Fibroblast of lung (primary cell): Measurements from ENCODE around the gene PCLO. TPM values are rescaled to one million over a fixed set of nuclear protein-coding genes. Genes with fewer than 3 reads are reported as not detected.

ENCODE experiments used
- DNase-seq, 2 donors: peaks; one replicate each; pipeline versions ENCODE4 v3.0.0 to v3.0.0-alpha.2; 2010; ENCODE audit warnings: low read depth in 2 of 2
- H2AFZ ChIP-seq: 2 replicates; pipeline ENCODE4 v1.5.1; 2012; ENCODE audit warnings: low read length, control low read depth, inconsistent platforms
- H3K27ac ChIP-seq: 2 replicates; pipeline ENCODE4 v1.5.1; 2011; ENCODE audit warnings: low read length, control low read depth; ENCODE audit not compliant: insufficient read depth
- H3K27me3 ChIP-seq: 2 replicates; pipeline ENCODE4 v1.5.1; 2011; ENCODE audit warnings: mild to moderate bottlenecking, low read length; ENCODE audit not compliant: control insufficient read depth, insufficient read depth
- H3K36me3 ChIP-seq: 2 replicates; pipeline ENCODE4 v1.5.1; 2011; ENCODE audit warnings: low read length; ENCODE audit not compliant: control insufficient read depth, insufficient read depth
- H3K4me1 ChIP-seq: 2 replicates; pipeline ENCODE4 v1.5.1; 2011; ENCODE audit warnings: low read length; ENCODE audit not compliant: control insufficient read depth, insufficient read depth; ENCODE audit errors: extremely low read depth
- H3K4me2 ChIP-seq: 2 replicates; pipeline ENCODE4 v1.5.1; 2011; ENCODE audit warnings: low read length, control low read depth; ENCODE audit not compliant: insufficient read depth; ENCODE audit errors: extremely low read depth
- H3K4me3 ChIP-seq, 4 experiments: fragments of 200-600 bp in 1 of 4; sonication (generic) in 1 of 4; replicated peaks in 1 of 4; 2 replicates each; pipeline ENCODE4 v1.5.1; 2011 to 2016; ENCODE audit warnings: low read length in 4 of 4, low read depth in 3 of 4, mild to moderate bottlenecking in 3 of 4, control low read depth in 2 of 4, inconsistent platforms in 1 of 4, mixed read lengths in 1 of 4; ENCODE audit not compliant: insufficient read depth in 1 of 4; ENCODE audit errors: control extremely low read depth in 1 of 4
- H3K79me2 ChIP-seq: 2 replicates; pipeline ENCODE4 v1.5.1; 2012; ENCODE audit warnings: mild to moderate bottlenecking, low read length, inconsistent platforms; ENCODE audit not compliant: control insufficient read depth, insufficient read depth
- H3K9ac ChIP-seq: 2 replicates; pipeline ENCODE4 v1.5.1; 2011; ENCODE audit warnings: mild to moderate bottlenecking, low read length, control low read depth; ENCODE audit not compliant: insufficient read depth
- H3K9me3 ChIP-seq: 2 replicates; pipeline ENCODE4 v1.5.1; 2012; ENCODE audit warnings: low read depth, low read length; ENCODE audit not compliant: control insufficient read depth, insufficient read depth
- H4K20me1 ChIP-seq: 2 replicates; pipeline ENCODE4 v1.5.1; 2011; ENCODE audit warnings: low read length; ENCODE audit not compliant: control insufficient read depth, insufficient read depth; ENCODE audit errors: extremely low read depth
- CTCF ChIP-seq, 2 donors: IDR thresholded peaks in 1 of 2; conservative IDR thresholded peaks in 1 of 2; 1 replicate in 1 of 2; 2 replicates in 1 of 2; pipeline ENCODE4 v1.5.1; 2011 to 2012; ENCODE audit warnings: low read length in 2 of 2, control low read depth in 1 of 2, inconsistent platforms in 1 of 2, low read depth in 1 of 2, mild to moderate bottlenecking in 1 of 2
- EZH2 ChIP-seq: IDR thresholded peaks from 2 replicates; pipeline ENCODE4 v1.5.1; 2012; ENCODE audit warnings: low read length, control low read depth, mild to moderate bottlenecking; ENCODE audit errors: missing control alignments
- polyA plus RNA-seq, 2 donors: library from polyadenylated mRNA; depleted of rRNA in 1 of 2; stranded (reverse) in 1 of 2; unstranded in 1 of 2; fragments of >200 nt; gene quantifications; 2 replicates each; pipeline ENCODE4 v1.2.1, GENCODE V29; 2011 to 2012; ENCODE audit warnings: missing spikeins in 1 of 2
- total RNA-seq: library from RNA; depleted of rRNA; stranded (reverse); fragments of >200 nt; gene quantifications from 2 replicates; pipeline ENCODE4 v1.2.1, GENCODE V29; 2014

PCLO gene
- total and polyA plus RNA-seq, 2 donors (not counting 1 experiment from before 2014, with no cell fraction given) = 0.03 to 0.17 TPM

GRCh38 chr7:82957521-82957920 is 205.2 kb downstream of the PCLO start:
- no peaks in the 10 kb centered on the region for H3K9me3 ChIP-seq
- no peak overlapping the region for H3K9ac ChIP-seq
- H3K27ac ChIP-seq = no peak overlapping the region
- H3K4me1 ChIP-seq = no peaks in the 10 kb centered on the region
- no peaks in the 10 kb centered on the region for H3K36me3 ChIP-seq
- H3K4me2 ChIP-seq = no peak overlapping the region
- H3K27me3 ChIP-seq = no peaks in the 10 kb centered on the region
- H3K4me3 ChIP-seq = no peak overlapping the region
- H4K20me1 ChIP-seq = no peaks in the 10 kb centered on the region
- DNase-seq = peak in 1 of 2 donors; percentile 14
- no peaks in the 10 kb centered on the region for H3K79me2 ChIP-seq
- H2AFZ ChIP-seq = no peak overlapping the region
- TF ChIP-seq CTCF (conservative IDR thresholded peaks at IDR 0.05 in 1 of 2, IDR thresholded peaks at IDR 0.05 in 1 of 2; ENCODE audit: low read depth in 1 of 2, low read length in 2 of 2) = no peak
- no peak for TF ChIP-seq EZH2

GRCh38 chr7:82953324-82954027 is 209.2 kb downstream of the PCLO start:
- H3K36me3 ChIP-seq = no peaks in the 10 kb centered on the region
- no peaks in the 10 kb centered on the region for H3K9me3 ChIP-seq
- H3K9ac ChIP-seq = no peak overlapping the region
- DNase-seq = no peak
- H3K4me3 ChIP-seq = no peak overlapping the region
- H3K4me1 ChIP-seq = no peaks in the 10 kb centered on the region
- H3K79me2 ChIP-seq = no peaks in the 10 kb centered on the region
- H4K20me1 ChIP-seq = no peaks in the 10 kb centered on the region
- TF ChIP-seq CTCF (conservative IDR thresholded peaks at IDR 0.05 in 1 of 2, IDR thresholded peaks at IDR 0.05 in 1 of 2; ENCODE audit: low read depth in 1 of 2, low read length in 2 of 2) (no peak), EZH2 (no peak)
- H3K4me2 ChIP-seq = no peak overlapping the region
- peaks cover 3% of the 10 kb centered on the region for H3K27me3 ChIP-seq
- H2AFZ ChIP-seq = no peak overlapping the region
- H3K27ac ChIP-seq = no peak overlapping the region

- Histone ChIP-seq H3K79me2 (no peaks in the 10 kb centered on the region), H3K27ac (no peak overlapping the region), H4K20me1 (no peaks in the 10 kb centered on the region), H3K4me3 (no peak overlapping the region), H3K36me3 (no peaks in the 10 kb centered on the region), H3K4me2 (no peak overlapping the region), H3K9ac (no peak overlapping the region), H3K9me3 (no peaks in the 10 kb centered on the region), H3K4me1 (no peaks in the 10 kb centered on the region), H3K27me3 (peaks cover 3% of the 10 kb centered on the region), H2AFZ (no peak overlapping the region)
- TF ChIP-seq CTCF (conservative IDR thresholded peaks at IDR 0.05 in 1 of 2, IDR thresholded peaks at IDR 0.05 in 1 of 2; ENCODE audit: low read depth in 1 of 2, low read length in 2 of 2) (no peak), EZH2 (no peak)
- DNase-seq = no peak
These were observed 212.2 kb downstream of the PCLO start for GRCh38 chr7:82950436-82950835.
